Large intestine (tissue), 12 donors: ENCODE measurements around the gene COX6B1. TPM values are rescaled to one million over a fixed set of nuclear protein-coding genes. Genes with fewer than 3 reads are reported as not detected.
"Not testable (repeated sequence)": the region's sequence is repeated elsewhere in the genome, so short reads cannot be mapped to it uniquely, and the experiment has no call there.

ENCODE experiments used
- DNase-seq, 2 donors: peaks; one replicate each; pipeline versions ENCODE4 v3.0.0 to v3.0.0-alpha.2; 2013
- H3K27ac ChIP-seq: one replicate; pipeline ENCODE4 v1.5.1; 2013; ENCODE audit warnings: low read length
- H3K27me3 ChIP-seq: 2 replicates; pipeline ENCODE4 v1.6.1; 2013; ENCODE audit warnings: low read length; ENCODE audit not compliant: control insufficient read depth, insufficient read depth
- H3K36me3 ChIP-seq: 2 replicates; pipeline ENCODE4 v1.6.1; 2013; ENCODE audit warnings: low read length; ENCODE audit not compliant: control insufficient read depth, insufficient read depth
- H3K4me1 ChIP-seq: one replicate; pipeline ENCODE4 v1.6.1; 2013; ENCODE audit warnings: low read length; ENCODE audit not compliant: control insufficient read depth, insufficient read depth
- H3K4me3 ChIP-seq: one replicate; pipeline ENCODE4 v1.5.1; 2013; ENCODE audit warnings: low read length
- H3K9me3 ChIP-seq: one replicate; pipeline ENCODE4 v1.6.1; 2013; ENCODE audit warnings: mild to moderate bottlenecking, low read depth, low read length, moderate library complexity; ENCODE audit not compliant: control insufficient read depth
- WGBS: methylation state at CpG from one replicate; pipeline ENCODE4 v1.1.5; 2013; ENCODE audit warnings: low lambda C conversion rate; ENCODE audit not compliant: insufficient coverage; 5-methylcytosine and 5-hydroxymethylcytosine counted together
- long read RNA-seq, 11 donors: transcript quantifications; one replicate each; lab custom pipeline, GENCODE V29; 2026
- polyA plus RNA-seq: library from polyadenylated mRNA; unstranded; fragments of 120-200 nt; gene quantifications from one replicate; pipeline ENCODE4 v1.2.1, GENCODE V29; 2013

The COX6B1 gene
- 356 TPM for polyA plus RNA-seq
- long read RNA-seq, donor 1, transcript COX6B1-201 (4 exons, 667 nt) = major isoform, 199 of 223 reads
- long read RNA-seq, donor 1, partial matches to known transcripts = 18 of 223 reads
- long read RNA-seq, donor 1, other reads (novel, unspliced or antisense) = 6 of 223 reads
- long read RNA-seq, donor 2, transcript COX6B1-201 (4 exons, 667 nt) = major isoform, 443 of 529 reads
- long read RNA-seq, donor 2, partial matches to known transcripts = 77 of 529 reads
- long read RNA-seq, donor 2, other reads (novel, unspliced or antisense) = 9 of 529 reads
- long read RNA-seq, donor 3 = 0 reads
- long read RNA-seq, donor 4, transcript COX6B1-201 (4 exons, 667 nt) = major isoform, 54 of 66 reads
- long read RNA-seq, donor 4, partial matches to known transcripts = 12 of 66 reads
- long read RNA-seq, donor 4, other reads (novel, unspliced or antisense) = 0 of 66 reads
- long read RNA-seq, donor 5, transcript COX6B1-201 (4 exons, 667 nt) = major isoform, 185 of 222 reads
- long read RNA-seq, donor 5, partial matches to known transcripts = 26 of 222 reads
- long read RNA-seq, donor 5, other reads (novel, unspliced or antisense) = 11 of 222 reads
- long read RNA-seq, donor 6, transcript COX6B1-201 (4 exons, 667 nt) = major isoform, 357 of 440 reads
- long read RNA-seq, donor 6, partial matches to known transcripts = 78 of 440 reads
- long read RNA-seq, donor 6, other reads (novel, unspliced or antisense) = 5 of 440 reads
- long read RNA-seq, donor 7, transcript COX6B1-201 (4 exons, 667 nt) = major isoform, 193 of 220 reads
- long read RNA-seq, donor 7, partial matches to known transcripts = 26 of 220 reads
- long read RNA-seq, donor 7, other reads (novel, unspliced or antisense) = 0 of 220 reads
- long read RNA-seq, donor 8, transcript COX6B1-201 (4 exons, 667 nt) = major isoform, 557 of 643 reads
- long read RNA-seq, donor 8, partial matches to known transcripts = 61 of 643 reads
- long read RNA-seq, donor 8, other reads (novel, unspliced or antisense) = 24 of 643 reads
- long read RNA-seq, donor 9, transcript COX6B1-201 (4 exons, 667 nt) = major isoform, 427 of 515 reads
- long read RNA-seq, donor 9, partial matches to known transcripts = 68 of 515 reads
- long read RNA-seq, donor 9, other reads (novel, unspliced or antisense) = 20 of 515 reads
- long read RNA-seq, donor 10, transcript COX6B1-201 (4 exons, 667 nt) = major isoform, 385 of 440 reads
- long read RNA-seq, donor 10, partial matches to known transcripts = 54 of 440 reads
- long read RNA-seq, donor 10, other reads (novel, unspliced or antisense) = 0 of 440 reads
- long read RNA-seq, donor 11, transcript COX6B1-201 (4 exons, 667 nt) = major isoform, 291 of 324 reads
- long read RNA-seq, donor 11, partial matches to known transcripts = 27 of 324 reads
- long read RNA-seq, donor 11, other reads (novel, unspliced or antisense) = 6 of 324 reads

GRCh38 chr19:35648017-35648961 is at the start of gene COX6B1:
Gene COX6B1, plus strand, starts transcription at chr19:35648323. Its CDS starts 2,921 bp downstream, at chr19:35651244.
- peaks cover 15% of the 10 kb centered on the region for H3K36me3 ChIP-seq
- WGBS = no CpG with 5 or more reads among the region's 46 CpGs
- peak within 1 kb of the TSS; percentile 55 for H3K27ac ChIP-seq
- H3K9me3 ChIP-seq = no peaks in the 10 kb centered on the region
- peak within 1 kb of the TSS; percentile 73 for H3K4me3 ChIP-seq
- peaks cover 10% of the 10 kb centered on the region for H3K4me1 ChIP-seq
- no peaks in the 10 kb centered on the region for H3K27me3 ChIP-seq
- peak; percentile 95 to 98 for DNase-seq

- Histone ChIP-seq H3K27ac (no peak overlapping the region), H3K36me3 (no peaks in the 10 kb centered on the region), H3K4me1 (no peaks in the 10 kb centered on the region), H3K4me3 (no peak overlapping the region), H3K9me3 (no peaks in the 10 kb centered on the region), H3K27me3 (no peaks in the 10 kb centered on the region)
- no peak for DNase-seq
- WGBS = no CpG with 5 or more reads among the region's 3 CpGs
These were observed 46.2 kb upstream of the COX6B1 start for GRCh38 chr19:35601971-35602370.

- DNase-seq, H3K4me1 ChIP-seq, H3K4me3 ChIP-seq, H3K9me3 ChIP-seq, H3K27ac ChIP-seq, H3K27me3 ChIP-seq, H3K36me3 ChIP-seq: not testable (repeated sequence)
- 73% methylated on average over 3 of the region's 4 CpGs for WGBS
These were observed 43.7 kb upstream of the COX6B1 start for GRCh38 chr19:35604436-35604835.

GRCh38 chr19:35607170-35607569 is 41.0 kb upstream of the COX6B1 start:
- not testable (repeated sequence) for H3K27ac ChIP-seq, H3K4me3 ChIP-seq, H3K9me3 ChIP-seq, DNase-seq, H3K4me1 ChIP-seq, H3K27me3 ChIP-seq, H3K36me3 ChIP-seq
- WGBS = no CpG with 5 or more reads among the region's 8 CpGs

GRCh38 chr19:35607661-35608060 is 40.5 kb upstream of the COX6B1 start:
- Histone ChIP-seq H3K4me1 (peaks cover 4% of the 10 kb centered on the region), H3K27ac (no peak overlapping the region), H3K4me3 (no peak overlapping the region), H3K9me3 (no peaks in the 10 kb centered on the region), H3K27me3 (no peaks in the 10 kb centered on the region), H3K36me3 (no peaks in the 10 kb centered on the region)
- DNase-seq = no peak
- WGBS = no CpG with 5 or more reads among the region's 3 CpGs

- no peak overlapping the region for H3K4me3 ChIP-seq
- DNase-seq = no peak
- no peak overlapping the region for H3K27ac ChIP-seq
- H3K36me3 ChIP-seq = no peaks in the 10 kb centered on the region
- WGBS = no CpG with 5 or more reads among the region's 2 CpGs
- no peaks in the 10 kb centered on the region for H3K27me3 ChIP-seq
- peaks cover 4% of the 10 kb centered on the region for H3K4me1 ChIP-seq
- no peaks in the 10 kb centered on the region for H3K9me3 ChIP-seq
These were observed 39.9 kb upstream of the COX6B1 start for GRCh38 chr19:35608251-35608650.

- no peaks in the 10 kb centered on the region for H3K36me3 ChIP-seq
- no peak overlapping the region for H3K4me3 ChIP-seq
- no peaks in the 10 kb centered on the region for H3K27me3 ChIP-seq
- H3K9me3 ChIP-seq = no peaks in the 10 kb centered on the region
- no CpG with 5 or more reads among the region's 6 CpGs for WGBS
- DNase-seq = no peak
- peaks cover 4% of the 10 kb centered on the region for H3K4me1 ChIP-seq
- no peak overlapping the region for H3K27ac ChIP-seq
These were observed 38.2 kb upstream of the COX6B1 start for GRCh38 chr19:35609851-35610353.

- no peaks in the 10 kb centered on the region for H3K9me3 ChIP-seq
- H3K27me3 ChIP-seq = no peaks in the 10 kb centered on the region
- no CpG with 5 or more reads among the region's 9 CpGs for WGBS
- peaks cover 11% of the 10 kb centered on the region for H3K36me3 ChIP-seq
- H3K4me1 ChIP-seq = peaks cover 4% of the 10 kb centered on the region
- H3K4me3 ChIP-seq = peak overlapping the region; percentile 71
- H3K27ac ChIP-seq = no peak overlapping the region
- DNase-seq = no peak
These were observed 35.9 kb upstream of the COX6B1 start for GRCh38 chr19:35612224-35612558.
